Measurements from ENCODE around the gene MALRD1.

Gene MALRD1

GRCh38 chr10:19782430-19783089 lies 734.0 kb downstream of the MALRD1 start:
- DNase-seq (ENCODE audit: low read depth) = no peak

GRCh38 chr10:19783721-19784120 lies 735.1 kb downstream of the MALRD1 start:
- no peak for DNase-seq (ENCODE audit: low read depth)

Measured in stimulated activated CD8-positive, alpha-beta memory T cell treated with anti-CD3 and anti-CD28 coated beads, Interleukin-15, amount 100 ng/mL, for 1 hour (primary cell).